Measurements from ENCODE around the gene KLF3.
A peak's percentile ranks its signal among the peaks of the same experiment; 100 is the strongest.
"Not testable (repeated sequence)": the region's sequence is repeated elsewhere in the genome, so short reads cannot be mapped to it uniquely, and the experiment has no call there.

Gene KLF3

GRCh38 chr4:38663801-38664705 lies at the start of gene KLF3:
TSS of gene KLF3 (plus strand) at chr4:38664199. CDS start at chr4:38680626, 16,427 bp downstream.
- peak; percentile 75 to 85 for DNase-seq (ENCODE audit: low read depth in 2 of 2)

GRCh38 chr4:38614231-38614630 lies 49.8 kb upstream of the KLF3 start:
- DNase-seq (ENCODE audit: low read depth in 2 of 2): no peak

GRCh38 chr4:38615847-38616246 lies 48.2 kb upstream of the KLF3 start:
- no peak for DNase-seq (ENCODE audit: low read depth in 2 of 2)

GRCh38 chr4:38618505-38618904 lies 45.5 kb upstream of the KLF3 start:
- DNase-seq (ENCODE audit: low read depth in 2 of 2): no peak

- DNase-seq (ENCODE audit: low read depth in 2 of 2): no peak
Measured at GRCh38 chr4:38619316-38619715, 44.7 kb upstream of the KLF3 start.

- DNase-seq (ENCODE audit: low read depth in 2 of 2): no peak
Measured at GRCh38 chr4:38620065-38620464, 43.9 kb upstream of the KLF3 start.

- DNase-seq (ENCODE audit: low read depth in 2 of 2): no peak
Measured at GRCh38 chr4:38620527-38621027, 43.4 kb upstream of the KLF3 start.

- DNase-seq (ENCODE audit: low read depth in 2 of 2): no peak
Measured at GRCh38 chr4:38621028-38621684, 42.8 kb upstream of the KLF3 start.

- DNase-seq (ENCODE audit: low read depth in 2 of 2): no peak
Measured at GRCh38 chr4:38621831-38622230, 42.2 kb upstream of the KLF3 start.

- not testable (repeated sequence) for DNase-seq (ENCODE audit: low read depth in 2 of 2)
Measured at GRCh38 chr4:38622340-38622739, 41.7 kb upstream of the KLF3 start.

GRCh38 chr4:38623260-38623659 lies 40.7 kb upstream of the KLF3 start:
- DNase-seq (ENCODE audit: low read depth in 2 of 2): no peak

GRCh38 chr4:38624311-38624710 lies 39.7 kb upstream of the KLF3 start:
- no peak for DNase-seq (ENCODE audit: low read depth in 2 of 2)

- DNase-seq (ENCODE audit: low read depth in 2 of 2): no peak
Measured at GRCh38 chr4:38625508-38625907, 38.5 kb upstream of the KLF3 start.

- DNase-seq (ENCODE audit: low read depth in 2 of 2): not testable (repeated sequence)
Measured at GRCh38 chr4:38626901-38627444, 37.0 kb upstream of the KLF3 start.

- DNase-seq (ENCODE audit: low read depth in 2 of 2): no peak
Measured at GRCh38 chr4:38630519-38630918, 33.5 kb upstream of the KLF3 start.

GRCh38 chr4:38634047-38634759 lies 29.8 kb upstream of the KLF3 start:
- DNase-seq (ENCODE audit: low read depth in 2 of 2): no peak

- DNase-seq (ENCODE audit: low read depth in 2 of 2): no peak
Measured at GRCh38 chr4:38639242-38639641, 24.8 kb upstream of the KLF3 start.

GRCh38 chr4:38641811-38642210 lies 22.2 kb upstream of the KLF3 start:
- no peak for DNase-seq (ENCODE audit: low read depth in 2 of 2)

GRCh38 chr4:38644201-38644600 lies 19.8 kb upstream of the KLF3 start:
- no peak for DNase-seq (ENCODE audit: low read depth in 2 of 2)

GRCh38 chr4:38647101-38647819 lies 16.7 kb upstream of the KLF3 start:
- no peak for DNase-seq (ENCODE audit: low read depth in 2 of 2)

- DNase-seq (ENCODE audit: low read depth in 2 of 2): no peak
Measured at GRCh38 chr4:38650133-38650532, 13.9 kb upstream of the KLF3 start.

All from stimulated activated CD8-positive, alpha-beta memory T cell treated with anti-CD3 and anti-CD28 coated beads, Interleukin-7, amount 100 ng/mL, for 1 hour (primary cell).